K562 (cell line): ENCODE data around the gene SV2C. TPM values are rescaled to one million over a fixed set of nuclear protein-coding genes. Genes with fewer than 3 reads are reported as not detected.

Source experiments
- ATAC-seq: fragments of 200-7000 bp; cut with Tn5 transposase; 3 replicates; pipeline ENCODE4 v1.9.1; 2020; ENCODE audit warnings: moderate library complexity
- BruUV-seq: library from RNA; stranded (reverse); fragments of 400-500 nt; replicated peaks from 2 replicates; lab custom pipeline; 2021; lab: Mats Ljungman, UMichigan
- CTCF ChIA-PET: fragments of 300-600 bp; formaldehyde crosslinking; extraction: SDS; loops from one replicate; lab custom pipeline; 2021; ENCODE audit warnings: low intra/inter-chr PET ratio; lab: Yijun Ruan, JAX
- POLR2A ChIA-PET: fragments of 300-600, 350-650 bp; sonication (Branson Sonifier 250); formaldehyde crosslinking; extraction: SDS; loops from one replicate; lab custom pipeline; 2021; ENCODE audit warnings: antibody characterized with exemption, inconsistent platforms; lab: Yijun Ruan, JAX
- DNase-seq, 4 experiments: peaks; one replicate each; pipeline versions ENCODE4 v3.0.0 to v3.0.0-alpha.2; 2011 to 2018; ENCODE audit warnings: low spot score in 3 of 4, mixed read lengths in 3 of 4; ENCODE audit errors: extremely low read depth in 1 of 4
- FAIRE-seq: peaks from 2 replicates; lab custom pipeline; 2011; peaks lifted over from hg19 to GRCh38; lab: Jason Lieb, UNC
- H2AFZ ChIP-seq: 2 replicates; pipeline ENCODE4 v1.6.0; 2011; ENCODE audit warnings: low read depth, low read length, control low read depth, inconsistent platforms
- H3K27ac ChIP-seq: fragments of 200-600 bp; 3 replicates; pipeline ENCODE4 v1.8.0; 2011; ENCODE audit warnings: low read depth, mild to moderate bottlenecking, control low read depth, inconsistent platforms, low read length, moderate library complexity, mixed read lengths; ENCODE audit errors: extremely low read depth
- H3K27me3 ChIP-seq, 2 experiments: fragments of 300-600 bp in 1 of 2; 2 replicates in 1 of 2; 3 replicates in 1 of 2; pipeline versions ENCODE4 v1.6.0 to v1.8.0; 2011; ENCODE audit warnings: inconsistent platforms in 2 of 2, low read length in 2 of 2, mild to moderate bottlenecking in 1 of 2, mixed read lengths in 1 of 2, moderate library complexity in 1 of 2; ENCODE audit not compliant: control insufficient read depth in 2 of 2, insufficient read depth in 2 of 2
- H3K36me3 ChIP-seq: fragments of 300-600 bp; 3 replicates; pipeline ENCODE4 v1.8.0; 2011; ENCODE audit warnings: mild to moderate bottlenecking, low read length, inconsistent platforms; ENCODE audit not compliant: control insufficient read depth, insufficient read depth
- H3K4me1 ChIP-seq, 2 experiments: fragments of 200-600 bp in 1 of 2; replicated peaks in 1 of 2; 2 replicates in 1 of 2; 3 replicates in 1 of 2; pipeline versions ENCODE4 v1.5.1 to v1.8.0; 2011; ENCODE audit warnings: inconsistent platforms in 2 of 2, low read length in 2 of 2, mild to moderate bottlenecking in 1 of 2, mixed read lengths in 1 of 2, moderate library complexity in 1 of 2; ENCODE audit not compliant: control insufficient read depth in 2 of 2, insufficient read depth in 2 of 2
- H3K4me2 ChIP-seq: 2 replicates; pipeline ENCODE4 v1.6.1; 2011; ENCODE audit warnings: low read length, control low read depth, inconsistent platforms, mixed read lengths; ENCODE audit not compliant: insufficient read depth
- H3K4me3 ChIP-seq: fragments of 200-600 bp; sonication (generic), shearing (Covaris generic); 2 replicates; pipeline ENCODE4 v1.5.1; 2016; ENCODE audit warnings: control low read depth, inconsistent platforms
- H3K79me2 ChIP-seq: fragments of 200-600 bp; 3 replicates; pipeline ENCODE4 v1.8.0; 2011; ENCODE audit warnings: low read length, inconsistent platforms; ENCODE audit not compliant: control insufficient read depth, insufficient read depth
- H3K9ac ChIP-seq, 2 experiments: 2 replicates each; pipeline versions ENCODE4 v1.6.0 to v1.6.1; 2011; ENCODE audit warnings: low read depth in 2 of 2, low read length in 2 of 2, control low read depth in 1 of 2, inconsistent platforms in 1 of 2, mild to moderate bottlenecking in 1 of 2, mixed read lengths in 1 of 2; ENCODE audit not compliant: insufficient read depth in 1 of 2
- H3K9me1 ChIP-seq: one replicate; pipeline ENCODE4 v1.6.0; 2011; ENCODE audit warnings: inconsistent platforms, mild to moderate bottlenecking, low read length, moderate library complexity; ENCODE audit not compliant: control insufficient read depth, insufficient read depth
- H3K9me3 ChIP-seq: replicated peaks from 2 replicates; pipeline ENCODE4 v1.5.1; 2011; ENCODE audit warnings: low read depth, low read length, inconsistent platforms; ENCODE audit not compliant: control insufficient read depth, insufficient read depth
- H4K20me1 ChIP-seq: replicated peaks from 2 replicates; pipeline ENCODE4 v1.6.1; 2011; ENCODE audit warnings: low read length, inconsistent platforms, mixed read lengths; ENCODE audit not compliant: control insufficient read depth, insufficient read depth
- MAFF ChIP-seq: IDR thresholded peaks from 2 replicates; pipeline ENCODE4 v1.6.1; 2012; ENCODE audit warnings: low read length, improper control_type of control experiment
- MYC ChIP-seq, 2 experiments: fragments of 250-450 bp in 1 of 2; sonication (Bioruptor Pico) in 1 of 2; IDR thresholded peaks; 2 replicates each; pipeline versions ENCODE4 v1.5.1 to v1.6.1; 2012 to 2021; ENCODE audit warnings: low read depth in 2 of 2, borderline replicate concordance in 1 of 2, improper control_type of control experiment in 1 of 2, low read length in 1 of 2, mild to moderate bottlenecking in 1 of 2, moderate library complexity in 1 of 2
- ZNF431 ChIP-seq: sonication (generic); formaldehyde crosslinking; IDR thresholded peaks from 2 replicates; pipeline ENCODE4 v1.8.0; 2022; ENCODE audit warnings: mild to moderate bottlenecking, missing genetic modification reagents
- WGBS: fragments of 100-300 bp; shearing (Covaris generic); methylation state at CpG from one replicate; pipeline ENCODE4 v1.1.6; 2016; ENCODE audit warnings: low coverage, mixed read lengths; ENCODE audit not compliant: insufficient coverage; ENCODE audit errors: missing lambda C conversion rate; 5-methylcytosine and 5-hydroxymethylcytosine counted together
- in situ Hi-C: fragments of 300-500 bp; cut with MboI; formaldehyde crosslinking; loops from 4 replicates; pipeline ENCODE4 v1.15.0; 2018; ENCODE audit warnings: inconsistent platforms, mixed read lengths
- intact Hi-C: fragments of 100-400 bp; cut with micrococcal nuclease; formaldehyde crosslinking; loops from 2 replicates; pipeline ENCODE4 v1.14.2; 2022
- polyA plus RNA-seq, 8 experiments: library from polyadenylated mRNA; depleted of rRNA in 4 of 8; stranded (reverse) in 5 of 8; unstranded in 3 of 8; fragments of >200 nt; fragmentation: Nextera tagmentation in 2 of 8; fragmentation: Illumina TruSeq in 1 of 8; extraction: Ambion mirVana in 2 of 8; extraction: Trizol in 1 of 8; gene quantifications; 2 replicates each; pipeline versions ENCODE4 v1.2.1 to v1.2.3, GENCODE V29; 2011 to 2014; ENCODE audit warnings: inconsistent platforms in 1 of 8, missing spikeins in 1 of 8
- total RNA-seq, 7 experiments: library from RNA; depleted of rRNA in 6 of 7; stranded (reverse); fragments of >200 nt in 6 of 7; fragmentation: Illumina TruSeq in 2 of 7; extraction: Trizol in 2 of 7; gene quantifications; 2 replicates each; pipeline versions ENCODE4 v1.2.1 to v1.2.3, GENCODE V29; 2011 to 2021; ENCODE audit warnings: low replicate concordance in 1 of 7
- TF ChIP-seq, protein P1 (sequence below): fragments of 450-650 bp; IDR thresholded peaks from 2 replicates; pipeline ENCODE4 v1.7.0; 2016; ENCODE audit warnings: borderline replicate concordance

SV2C gene
- total and polyA plus RNA-seq, 9 of the 15 experiments (the other 6 are each of a cell fraction or from before 2014, with no cell fraction given): 0.05 TPM; not detected in 8

- BruUV-seq: no TSS peak
- H3K9me3 ChIP-seq: no peaks in the 10 kb centered on the region
- H3K36me3 ChIP-seq: no peaks in the 10 kb centered on the region
- POLR2A ChIA-PET: interaction anchor here (0.6 kb wide), 1 partner anchor 68 kb away, joined by 3 read pairs; no protein-coding TSS in a partner anchor
- no peaks in the 10 kb centered on the region for H3K9me1 ChIP-seq
- 56% methylated on average over 4 of the region's 4 CpGs for WGBS
- DNase-seq (no peak), FAIRE-seq (no peak), ATAC-seq (no peak)
- H3K9ac ChIP-seq: no peak overlapping the region
- H3K4me2 ChIP-seq: no peak overlapping the region
- CTCF ChIA-PET: no interaction called here
- H3K79me2 ChIP-seq: no peaks in the 10 kb centered on the region
- TF ChIP-seq MAFF (no peak), MYC (IDR thresholded peaks at IDR 0.05; ENCODE audit: low read depth, low read length) (no peak), MYC (CRISPR knock-in tag; IDR thresholded peaks at IDR 0.05; ENCODE audit: borderline replicate concordance, low read depth) (no peak), ZNF431 (no peak)
- TF ChIP-seq, protein P1, sequence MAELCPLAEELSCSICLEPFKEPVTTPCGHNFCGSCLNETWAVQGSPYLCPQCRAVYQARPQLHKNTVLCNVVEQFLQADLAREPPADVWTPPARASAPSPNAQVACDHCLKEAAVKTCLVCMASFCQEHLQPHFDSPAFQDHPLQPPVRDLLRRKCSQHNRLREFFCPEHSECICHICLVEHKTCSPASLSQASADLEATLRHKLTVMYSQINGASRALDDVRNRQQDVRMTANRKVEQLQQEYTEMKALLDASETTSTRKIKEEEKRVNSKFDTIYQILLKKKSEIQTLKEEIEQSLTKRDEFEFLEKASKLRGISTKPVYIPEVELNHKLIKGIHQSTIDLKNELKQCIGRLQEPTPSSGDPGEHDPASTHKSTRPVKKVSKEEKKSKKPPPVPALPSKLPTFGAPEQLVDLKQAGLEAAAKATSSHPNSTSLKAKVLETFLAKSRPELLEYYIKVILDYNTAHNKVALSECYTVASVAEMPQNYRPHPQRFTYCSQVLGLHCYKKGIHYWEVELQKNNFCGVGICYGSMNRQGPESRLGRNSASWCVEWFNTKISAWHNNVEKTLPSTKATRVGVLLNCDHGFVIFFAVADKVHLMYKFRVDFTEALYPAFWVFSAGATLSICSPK: no peak
- H4K20me1 ChIP-seq: no peaks in the 10 kb centered on the region
- in situ Hi-C loops: no loop called here
- peaks cover 2 to 17% of the 10 kb centered on the region in 2 experiments; a peak in 3 of 5 replicates for H3K4me1 ChIP-seq
- H3K27ac ChIP-seq: no peak overlapping the region
- no peaks in the 10 kb centered on the region for H3K27me3 ChIP-seq
- intact Hi-C loops: no loop called here
- no peak overlapping the region for H2AFZ ChIP-seq
- no peak overlapping the region for H3K4me3 ChIP-seq
Measured at GRCh38 chr5:76383126-76383832, 300.1 kb downstream of the SV2C start.
